Suppressor macrophage treated with lipopolysaccharide for 4 hours (primary cell): Measurements from ENCODE around the gene ETFA.

ENCODE experiments used
- DNase-seq: peaks from one replicate; pipeline ENCODE4 v3.0.0-alpha.2; 2020

The ETFA gene

DNA sequence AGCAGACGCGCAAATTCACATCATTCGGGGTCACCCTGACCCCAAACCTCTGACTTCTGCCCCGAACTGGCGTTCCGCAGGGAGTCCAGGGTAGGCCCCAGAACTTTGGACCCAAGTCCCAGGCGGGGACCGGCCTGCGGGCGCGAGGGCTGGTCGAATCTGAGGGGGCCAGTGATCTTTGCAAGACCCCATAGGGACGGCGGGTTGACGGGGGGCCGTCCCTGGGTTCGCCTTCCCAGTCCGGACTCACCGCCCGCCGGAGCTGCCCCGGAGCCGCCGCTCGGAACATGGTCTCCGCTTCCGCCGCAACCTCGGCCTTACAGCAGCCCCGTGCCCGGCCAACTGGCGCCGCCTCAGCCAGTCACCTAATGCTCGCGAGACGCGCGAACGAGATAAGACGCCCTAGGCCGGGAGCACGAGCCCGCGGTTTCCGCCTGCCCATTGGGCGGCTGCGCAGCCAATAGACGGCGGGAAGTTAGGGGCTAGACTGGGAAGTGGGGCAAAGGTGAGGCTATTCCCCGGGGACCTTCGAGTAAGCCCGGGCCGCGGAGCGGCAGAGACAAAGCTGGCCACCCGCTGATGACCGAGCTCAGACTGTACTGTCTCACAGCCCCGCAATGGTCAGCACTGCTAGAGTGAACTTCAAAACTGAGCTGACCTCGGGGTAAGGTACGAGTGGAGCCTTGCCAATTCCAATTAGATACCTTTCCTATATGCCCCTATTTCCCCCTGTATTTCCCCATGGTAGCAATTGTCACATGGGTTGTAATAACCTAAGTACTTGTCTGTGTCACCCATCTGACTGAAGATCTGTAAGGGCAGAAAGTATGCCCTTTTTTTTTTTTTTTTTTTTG, at the start of gene ETFA:
ETFA (minus strand) TSS at position 370 of the 854 bp plus-strand sequence; CDS start at position 289, 81 bp downstream.
- DNase-seq, result peak; percentile 96

DNA sequence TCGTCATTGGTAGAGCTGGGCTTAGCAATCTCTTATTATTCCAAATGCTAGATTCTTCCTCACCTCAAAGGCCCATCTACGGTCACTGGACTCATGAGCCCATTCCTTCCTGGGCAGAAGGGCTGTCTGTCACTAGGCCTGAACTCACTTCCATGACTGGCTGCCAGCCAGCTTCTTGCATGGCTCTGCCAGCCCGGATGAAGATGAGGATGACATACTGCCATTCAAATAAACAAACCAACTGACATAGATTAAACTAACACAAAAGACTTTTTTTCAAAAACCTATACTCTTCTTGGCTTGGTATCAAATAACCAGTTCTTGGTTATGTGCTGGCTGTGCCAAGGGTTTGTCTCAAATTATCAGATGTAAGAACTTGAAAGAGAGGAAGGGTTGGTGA, 49.1 kb upstream of the ETFA start:
- no peak for DNase-seq

- DNase-seq, result no peak
These were observed 47.9 kb upstream of the ETFA start for GRCh38 chr15:76359152-76359551.

DNA sequence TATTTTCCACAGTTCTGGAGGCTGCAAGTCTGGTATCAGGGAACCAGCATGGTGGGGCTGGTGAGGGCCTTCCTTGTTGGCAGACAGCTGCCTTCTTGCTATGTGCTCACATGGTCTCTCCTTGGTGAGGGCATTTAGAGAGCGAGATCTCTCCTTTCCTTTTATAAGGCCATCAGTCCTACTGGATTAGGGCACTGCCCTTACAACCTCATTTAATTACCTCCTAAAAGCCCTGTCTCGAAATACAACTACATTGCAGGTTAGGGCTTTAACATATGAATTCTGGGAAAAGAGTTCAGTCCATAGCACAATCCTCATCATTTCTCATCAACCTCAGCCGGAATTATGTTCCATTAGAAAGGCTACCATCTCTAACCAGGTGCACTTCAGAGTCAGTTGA, 47.2 kb upstream of the ETFA start:
- DNase-seq, result no peak

DNA sequence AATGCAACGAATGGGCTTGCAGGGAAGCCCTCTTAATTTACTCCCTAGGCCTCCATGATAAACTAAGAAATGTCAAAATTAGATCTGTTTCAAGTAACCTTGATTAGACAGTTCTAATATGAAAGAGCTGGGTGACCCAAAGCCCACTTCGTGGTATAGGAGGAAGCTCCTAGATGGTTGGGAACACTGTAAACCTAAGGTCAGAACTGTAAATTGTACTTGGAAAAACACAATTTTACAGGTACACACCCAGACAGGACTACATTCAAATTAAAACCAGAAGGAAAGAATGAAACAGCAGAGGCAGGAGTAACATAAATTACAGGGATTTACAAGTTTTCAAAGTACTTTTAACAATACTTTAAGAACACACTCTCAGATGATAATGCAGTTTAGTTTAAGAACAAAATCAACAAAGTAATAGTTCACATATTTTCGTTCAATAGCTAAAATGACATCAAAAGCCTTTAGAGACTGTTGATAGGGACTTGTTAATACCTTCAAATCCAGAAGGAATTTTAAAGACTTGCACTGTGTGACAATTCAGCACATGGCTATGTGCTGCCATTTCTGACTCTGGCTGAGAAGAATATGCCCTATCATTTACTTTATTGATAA, 43.7 kb upstream of the ETFA start:
- no peak for DNase-seq

DNA sequence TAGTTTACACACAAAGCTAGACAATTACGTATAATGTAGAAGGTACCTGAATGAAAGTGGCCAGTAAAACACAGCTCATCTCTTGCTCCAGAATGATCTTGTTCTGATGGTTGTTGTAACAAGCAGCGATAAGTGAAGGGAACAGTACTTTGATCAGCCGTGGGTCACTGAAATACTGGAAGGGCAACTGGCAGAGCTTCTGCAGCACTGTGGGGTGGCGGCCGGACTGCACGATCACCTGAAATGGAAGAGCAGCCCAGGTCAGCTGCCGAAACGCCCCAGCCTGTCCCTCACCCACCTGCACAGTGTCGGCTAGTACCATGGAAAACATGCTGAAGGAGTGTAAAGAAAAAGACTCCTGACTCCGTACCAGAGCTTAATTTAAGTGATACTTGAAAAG, 42.6 kb upstream of the ETFA start:
- no peak for DNase-seq

DNA sequence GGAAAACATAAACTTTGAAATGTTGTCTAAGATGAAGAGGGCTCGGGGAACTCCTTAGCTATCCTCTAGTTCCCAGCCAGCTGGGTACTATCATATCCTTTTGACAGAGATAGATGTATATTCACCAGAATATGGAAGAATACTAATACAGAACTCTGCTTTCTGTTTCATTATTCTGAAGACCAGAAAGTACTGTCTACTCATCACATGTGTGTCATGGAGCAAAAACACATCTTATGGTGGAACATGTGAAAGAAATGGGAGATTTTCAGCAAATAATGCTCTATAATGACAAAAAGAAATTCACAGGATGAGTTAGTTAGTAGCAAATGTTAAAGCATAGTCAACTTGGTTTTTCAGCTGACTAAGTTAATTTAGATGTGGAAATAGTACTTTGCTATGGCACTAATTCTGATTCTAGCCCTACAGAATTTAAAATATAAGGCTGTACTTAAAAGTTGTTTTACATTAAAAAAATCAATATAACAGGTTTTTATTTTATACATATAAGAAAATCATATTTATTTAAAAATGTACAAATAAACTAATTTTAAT, 41.8 kb upstream of the ETFA start:
- DNase-seq, result no peak

- DNase-seq, result no peak
These were observed 38.2 kb upstream of the ETFA start for GRCh38 chr15:76349301-76350070.

DNA sequence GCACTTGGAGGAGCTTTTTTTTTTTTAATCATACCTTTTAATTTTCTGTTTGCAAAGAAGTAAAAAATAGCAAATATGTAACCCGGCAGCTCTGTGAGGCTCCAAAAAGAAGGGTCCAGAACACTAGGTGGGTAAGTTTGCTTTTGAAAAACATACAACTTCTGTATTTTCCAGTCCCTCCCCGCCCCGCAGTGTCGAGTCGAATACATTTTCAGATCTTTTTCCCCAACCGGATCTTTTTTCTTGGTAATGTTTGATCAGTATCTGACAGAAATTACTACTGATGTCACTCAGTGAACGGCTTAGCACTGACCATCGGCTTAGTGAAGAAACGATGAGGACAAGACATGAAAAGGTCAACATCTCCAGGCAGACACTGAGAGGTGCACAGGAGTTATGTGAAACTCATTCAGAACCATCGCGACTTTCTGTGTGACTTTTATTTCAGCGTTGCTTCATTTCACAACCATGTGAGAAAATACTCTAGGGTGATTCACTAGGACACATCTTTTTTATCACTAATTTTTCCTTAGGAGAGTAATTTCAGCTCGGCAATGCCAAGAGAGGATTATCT, 36.3 kb upstream of the ETFA start:
- DNase-seq, result no peak

DNA sequence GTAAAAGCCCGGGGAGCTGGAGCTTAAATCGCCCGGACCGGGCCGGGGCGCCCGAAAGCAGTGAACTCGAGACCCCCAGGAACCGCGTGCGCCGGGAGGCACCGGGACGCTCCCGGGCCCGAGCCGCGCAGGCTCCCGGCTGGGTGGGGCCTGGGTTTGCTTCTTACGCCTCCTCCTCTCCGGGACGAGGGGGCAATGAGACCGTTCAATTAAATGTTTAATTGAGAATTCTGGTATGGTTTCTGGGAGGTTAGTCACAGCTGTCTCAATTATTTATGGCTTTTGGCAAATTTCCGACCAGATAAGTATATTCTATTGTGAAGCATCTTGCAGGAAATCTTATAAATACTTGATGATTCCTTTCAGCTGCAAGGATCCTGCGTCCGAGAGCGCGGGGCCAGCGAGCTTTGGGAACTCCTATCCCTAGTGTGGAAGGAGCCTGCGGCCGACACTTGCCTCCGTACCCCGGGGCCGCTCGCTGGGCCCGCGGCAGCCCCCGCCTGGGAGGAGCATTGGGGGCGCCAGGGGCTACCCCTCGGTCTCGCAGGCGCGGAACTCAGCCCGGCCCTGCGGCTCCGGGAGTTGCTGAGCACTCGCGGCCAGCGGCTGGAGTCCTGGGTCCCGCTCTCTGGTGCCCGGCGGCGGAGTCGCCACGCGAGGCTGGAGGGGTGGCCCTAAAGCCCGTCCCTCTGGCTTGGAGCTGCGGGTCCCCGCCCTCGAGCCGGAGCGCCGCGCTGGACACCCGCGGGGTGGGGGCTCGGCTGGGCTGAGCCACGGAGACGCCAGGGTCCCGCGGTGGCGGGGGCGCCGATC, 35.6 kb upstream of the ETFA start:
- DNase-seq, result peak; percentile 9

GRCh38 chr15:76345880-76346668, 34.8 kb upstream of the ETFA start:
- DNase-seq, result peak; percentile 50

DNA sequence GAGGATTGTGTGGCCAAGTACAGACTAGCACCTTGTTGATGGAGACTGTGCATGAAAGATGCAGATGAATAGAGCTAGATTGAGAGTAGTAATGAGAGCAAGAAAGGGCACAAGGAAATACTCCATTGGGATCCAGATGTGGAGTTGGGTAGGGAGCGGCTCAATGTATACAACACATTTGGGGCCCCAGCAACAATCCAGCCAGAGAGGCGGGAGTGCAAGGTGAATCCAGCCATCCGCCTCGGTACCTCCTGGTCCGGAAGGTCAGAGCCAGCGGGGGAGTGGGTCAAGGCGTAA, 34.3 kb upstream of the ETFA start:
- DNase-seq, result no peak

DNA sequence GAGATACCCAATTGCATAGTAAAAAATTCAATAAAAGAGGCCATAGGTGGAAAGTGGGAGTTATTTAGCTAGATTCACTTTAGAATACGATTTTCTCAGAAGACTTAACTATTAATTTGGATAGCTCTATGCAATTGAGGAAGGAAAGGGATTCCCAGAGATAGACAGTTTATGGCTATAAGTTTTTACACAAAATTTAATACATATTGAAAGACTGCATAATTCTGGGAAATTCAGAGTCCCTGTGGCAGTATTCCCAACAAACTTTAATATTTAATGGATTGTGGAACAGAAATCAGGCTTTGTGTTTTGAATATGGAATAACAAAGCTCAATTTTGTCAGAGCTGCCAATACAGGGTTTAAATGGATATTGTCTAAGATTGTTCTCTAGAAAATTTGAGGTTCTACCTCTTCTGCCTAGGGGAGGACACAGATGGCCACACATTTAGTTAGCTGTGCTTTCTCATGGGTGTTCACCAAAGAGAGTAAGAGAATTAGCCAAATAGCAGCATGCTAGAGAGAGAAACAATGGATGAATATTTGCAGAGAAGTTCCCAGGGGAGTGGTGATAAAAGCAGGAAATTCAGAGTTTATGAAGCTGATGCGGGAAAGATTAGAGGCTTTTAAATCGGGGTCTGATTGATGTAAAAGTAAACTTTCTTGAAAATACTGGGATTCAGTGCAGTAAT, 33.8 kb upstream of the ETFA start:
- DNase-seq, result no peak

DNA sequence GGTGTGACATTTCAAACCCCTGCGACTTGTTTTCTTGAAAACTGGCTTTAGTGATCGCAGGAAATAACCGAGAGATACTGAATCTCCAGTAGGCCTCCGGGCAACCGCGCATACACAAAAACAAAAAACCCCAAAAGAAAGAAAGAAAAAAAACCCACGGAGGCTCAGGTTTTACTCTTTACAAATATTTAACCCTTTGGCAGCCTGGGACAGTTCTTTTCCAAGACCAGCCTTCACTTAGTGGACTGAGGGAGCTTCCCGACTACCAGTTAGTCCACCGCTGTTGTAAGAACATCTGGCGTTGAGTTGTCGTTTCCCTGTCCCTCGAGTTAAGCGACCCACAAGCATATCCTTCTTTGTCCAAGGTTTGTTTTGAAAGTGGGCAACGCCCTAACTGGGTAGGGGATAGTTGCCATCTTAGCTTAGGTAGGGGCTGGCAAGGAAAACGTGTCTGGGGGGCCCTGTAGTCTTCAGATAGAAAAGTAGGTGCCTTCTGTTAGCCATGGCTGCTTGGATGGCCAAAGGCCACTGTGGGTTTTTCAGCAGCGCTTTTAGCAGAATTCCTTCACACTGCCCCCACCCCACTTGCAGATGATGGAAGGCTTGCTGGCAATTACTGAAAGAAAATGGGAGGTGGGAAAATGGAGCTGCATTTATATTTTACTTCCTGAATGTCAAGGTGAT, 32.2 kb upstream of the ETFA start:
- no peak for DNase-seq

DNA sequence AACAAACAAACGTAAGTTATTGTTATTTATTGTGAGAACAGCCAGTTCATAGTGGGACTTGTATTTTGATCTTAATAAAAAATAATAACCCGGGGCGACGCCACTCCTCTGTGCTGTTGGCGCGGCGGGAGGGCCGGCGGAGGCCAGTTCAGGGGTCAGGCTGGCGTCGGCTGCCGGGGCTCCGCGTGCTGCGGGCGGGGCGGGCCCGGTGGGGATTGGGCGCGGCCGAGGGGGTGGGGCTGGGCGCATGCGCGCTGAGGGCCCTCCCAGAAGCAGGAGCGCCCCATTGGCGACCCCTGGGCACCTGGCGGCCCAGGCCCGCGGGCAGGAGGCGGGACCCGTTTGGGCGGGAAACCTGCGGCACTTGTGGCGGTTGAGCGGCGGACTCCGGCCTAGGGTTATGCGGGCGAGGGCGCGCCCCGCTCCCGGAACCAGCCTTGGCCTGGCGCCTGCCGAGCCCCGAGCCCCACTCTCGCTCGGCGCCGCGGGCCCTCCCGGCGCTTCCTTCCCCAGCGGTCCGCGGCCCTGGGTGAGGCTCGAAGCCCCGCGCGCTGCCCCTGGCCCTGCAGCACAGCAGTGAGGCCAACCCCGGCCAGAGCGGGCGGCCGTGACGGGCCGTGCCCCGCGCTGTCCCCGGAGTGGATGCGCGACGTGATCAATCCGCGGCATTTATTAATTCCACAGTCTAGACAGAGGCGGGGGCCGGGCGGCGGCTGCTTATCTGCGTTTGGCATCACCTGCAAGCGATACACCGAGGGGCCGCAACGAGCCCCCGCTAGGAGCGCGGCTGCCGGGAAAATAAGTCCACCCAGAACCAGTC, 31.3 kb upstream of the ETFA start:
- peak; percentile 14 for DNase-seq

DNA sequence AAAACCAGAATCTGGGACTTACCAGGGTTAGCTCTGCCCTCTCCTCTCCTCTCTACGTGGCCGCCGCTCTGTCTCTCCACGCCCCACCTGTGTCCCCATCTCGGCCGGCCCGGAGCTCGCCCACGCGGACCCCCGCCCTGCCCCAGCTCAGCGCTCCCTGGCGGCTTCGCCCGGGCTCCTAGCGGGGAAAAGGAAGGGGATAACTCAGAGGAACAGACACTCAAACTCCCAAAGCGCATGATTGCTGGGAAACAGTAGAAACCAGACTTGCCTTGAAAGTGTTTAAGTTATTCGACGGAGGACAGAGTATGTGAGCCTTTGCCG, 30.8 kb upstream of the ETFA start:
- DNase-seq, result no peak

DNA sequence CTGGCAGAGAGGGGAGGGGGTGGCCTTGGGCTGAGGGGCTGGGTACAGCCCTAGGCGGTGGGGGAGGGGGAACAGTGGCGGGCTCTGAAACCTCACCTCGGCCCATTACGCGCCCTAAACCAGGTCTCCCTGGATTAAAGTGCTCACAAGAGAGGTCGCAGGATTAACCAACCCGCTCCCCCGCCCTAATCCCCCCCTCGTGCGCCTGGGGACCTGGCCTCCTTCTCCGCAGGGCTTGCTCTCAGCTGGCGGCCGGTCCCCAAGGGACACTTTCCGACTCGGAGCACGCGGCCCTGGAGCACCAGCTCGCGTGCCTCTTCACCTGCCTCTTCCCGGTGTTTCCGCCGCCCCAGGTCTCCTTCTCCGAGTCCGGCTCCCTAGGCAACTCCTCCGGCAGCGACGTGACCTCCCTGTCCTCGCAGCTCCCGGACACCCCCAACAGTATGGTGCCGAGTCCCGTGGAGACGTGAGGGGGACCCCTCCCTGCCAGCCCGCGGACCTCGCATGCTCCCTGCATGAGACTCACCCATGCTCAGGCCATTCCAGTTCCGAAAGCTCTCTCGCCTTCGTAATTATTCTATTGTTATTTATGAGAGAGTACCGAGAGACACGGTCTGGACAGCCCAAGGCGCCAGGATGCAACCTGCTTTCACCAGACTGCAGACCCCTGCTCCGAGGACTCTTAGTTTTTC, 30.2 kb upstream of the ETFA start:
- peak; percentile 10 for DNase-seq

- peak; percentile 50 for DNase-seq
These were observed 29.6 kb upstream of the ETFA start for GRCh38 chr15:76340803-76341365.
